ENCODE data around the gene TRIM67. TPM values are rescaled to one million over a fixed set of nuclear protein-coding genes. Genes with fewer than 3 reads are reported as not detected.

Gene TRIM67
- total and polyA plus RNA-seq, 8 donors: 0.06 to 1.5 (median 0.77) TPM; not detected in 1

GRCh38 chr1:231183639-231184590 lies 22.1 kb downstream of the TRIM67 start:
- H3K27me3 ChIP-seq: peaks cover 0 to 59% of the 10 kb centered on the region in 2 donors
- H3K36me3 ChIP-seq: no peaks in the 10 kb centered on the region
- peaks cover 0 to 2% of the 10 kb centered on the region in 2 donors for H3K9me3 ChIP-seq
- H3K4me1 ChIP-seq: no peaks in the 10 kb centered on the region
- no peak overlapping the region for H3K4me3 ChIP-seq
- no peak for TF ChIP-seq CTCF (IDR thresholded peaks at IDR 0.05)
- no peak for ATAC-seq
- intact Hi-C loops (cut with DNase I): no loop called here
- no peak overlapping the region for H3K27ac ChIP-seq
- no peak for DNase-seq

GRCh38 chr1:231184891-231185290 lies 23.0 kb downstream of the TRIM67 start:
- peaks cover 0 to 2% of the 10 kb centered on the region in 2 donors for H3K9me3 ChIP-seq

GRCh38 chr1:231185391-231185790 lies 23.5 kb downstream of the TRIM67 start:
- H3K27me3 ChIP-seq: peaks cover 0 to 54% of the 10 kb centered on the region in 2 donors
- no peak for ATAC-seq

More at GRCh38 chr1:231184891-231185290, 23.0 kb downstream of the TRIM67 start:
- DNase-seq (no peak), ATAC-seq (no peak)
- Histone ChIP-seq H3K27me3 (peaks cover 0 to 54% of the 10 kb centered on the region in 2 donors), H3K36me3 (no peaks in the 10 kb centered on the region), H3K27ac (no peak overlapping the region), H3K4me1 (no peaks in the 10 kb centered on the region), H3K4me3 (no peak overlapping the region)
- intact Hi-C loops (cut with DNase I): no loop called here
- no peak for TF ChIP-seq CTCF (IDR thresholded peaks at IDR 0.05)

GRCh38 chr1:231186356-231187115 lies 24.7 kb downstream of the TRIM67 start:
- intact Hi-C loops (cut with DNase I): no loop called here

More at GRCh38 chr1:231185391-231185790, 23.5 kb downstream of the TRIM67 start:
- no peak overlapping the region for H3K4me3 ChIP-seq
- no peak for DNase-seq
- no peaks in the 10 kb centered on the region for H3K36me3 ChIP-seq
- no peak for TF ChIP-seq CTCF (IDR thresholded peaks at IDR 0.05)
- peaks cover 0 to 4% of the 10 kb centered on the region in 2 donors for H3K9me3 ChIP-seq
- intact Hi-C loops (cut with DNase I): no loop called here
- H3K27ac ChIP-seq: no peak overlapping the region
- no peaks in the 10 kb centered on the region for H3K4me1 ChIP-seq

More at GRCh38 chr1:231186356-231187115, 24.7 kb downstream of the TRIM67 start:
- DNase-seq (no peak), ATAC-seq (no peak)
- no peak overlapping the region for H3K27ac ChIP-seq
- H3K27me3 ChIP-seq: peaks cover 0 to 54% of the 10 kb centered on the region in 2 donors
- H3K9me3 ChIP-seq: peaks cover 0 to 4% of the 10 kb centered on the region in 2 donors
- no peak overlapping the region for H3K4me3 ChIP-seq
- no peaks in the 10 kb centered on the region for H3K4me1 ChIP-seq
- H3K36me3 ChIP-seq: no peaks in the 10 kb centered on the region
- TF ChIP-seq CTCF (IDR thresholded peaks at IDR 0.05): no peak
